GM12875 (cell line): ENCODE data around the gene CLEC1A.

ENCODE experiments used
- H3K4me3 ChIP-seq: one replicate; pipeline ENCODE4 v1.5.1; 2011; ENCODE audit warnings: low read depth, low read length, control low read depth
- TF ChIP-seq, protein P1 (sequence below): IDR thresholded peaks from 2 replicates; pipeline ENCODE4 v1.5.1; 2011; ENCODE audit warnings: low read depth, mild to moderate bottlenecking, control low read depth, inconsistent platforms, low read length, moderate library complexity, borderline replicate concordance; ENCODE audit not compliant: insufficient read depth

The CLEC1A gene

GRCh38 chr12:10121278-10121677 lies 22.5 kb upstream of the CLEC1A start:
- H3K4me3 ChIP-seq: no peak overlapping the region
- TF ChIP-seq, protein P1, sequence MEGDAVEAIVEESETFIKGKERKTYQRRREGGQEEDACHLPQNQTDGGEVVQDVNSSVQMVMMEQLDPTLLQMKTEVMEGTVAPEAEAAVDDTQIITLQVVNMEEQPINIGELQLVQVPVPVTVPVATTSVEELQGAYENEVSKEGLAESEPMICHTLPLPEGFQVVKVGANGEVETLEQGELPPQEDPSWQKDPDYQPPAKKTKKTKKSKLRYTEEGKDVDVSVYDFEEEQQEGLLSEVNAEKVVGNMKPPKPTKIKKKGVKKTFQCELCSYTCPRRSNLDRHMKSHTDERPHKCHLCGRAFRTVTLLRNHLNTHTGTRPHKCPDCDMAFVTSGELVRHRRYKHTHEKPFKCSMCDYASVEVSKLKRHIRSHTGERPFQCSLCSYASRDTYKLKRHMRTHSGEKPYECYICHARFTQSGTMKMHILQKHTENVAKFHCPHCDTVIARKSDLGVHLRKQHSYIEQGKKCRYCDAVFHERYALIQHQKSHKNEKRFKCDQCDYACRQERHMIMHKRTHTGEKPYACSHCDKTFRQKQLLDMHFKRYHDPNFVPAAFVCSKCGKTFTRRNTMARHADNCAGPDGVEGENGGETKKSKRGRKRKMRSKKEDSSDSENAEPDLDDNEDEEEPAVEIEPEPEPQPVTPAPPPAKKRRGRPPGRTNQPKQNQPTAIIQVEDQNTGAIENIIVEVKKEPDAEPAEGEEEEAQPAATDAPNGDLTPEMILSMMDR: no peak

DNA sequence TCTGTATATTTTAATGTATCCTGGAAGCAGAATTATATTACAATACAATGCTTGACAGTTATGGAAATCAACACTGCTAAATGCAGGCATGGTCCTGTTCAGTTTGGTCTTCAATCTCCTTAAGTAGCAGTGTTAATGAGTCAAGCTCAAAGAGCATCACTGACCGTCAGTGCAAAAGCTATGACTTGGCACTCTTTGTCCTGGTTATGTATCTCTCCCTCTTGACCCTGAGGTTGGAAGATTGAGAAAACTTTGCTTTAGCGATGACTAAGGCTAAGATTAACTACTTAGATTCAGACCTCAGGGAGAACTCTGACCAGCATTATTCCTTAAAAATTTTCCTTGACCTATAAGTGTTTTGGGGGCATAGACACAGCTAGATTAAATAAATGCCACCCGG lies 20.3 kb upstream of the CLEC1A start:
- H3K4me3 ChIP-seq: no peak overlapping the region
- TF ChIP-seq, protein P1: no peak

DNA sequence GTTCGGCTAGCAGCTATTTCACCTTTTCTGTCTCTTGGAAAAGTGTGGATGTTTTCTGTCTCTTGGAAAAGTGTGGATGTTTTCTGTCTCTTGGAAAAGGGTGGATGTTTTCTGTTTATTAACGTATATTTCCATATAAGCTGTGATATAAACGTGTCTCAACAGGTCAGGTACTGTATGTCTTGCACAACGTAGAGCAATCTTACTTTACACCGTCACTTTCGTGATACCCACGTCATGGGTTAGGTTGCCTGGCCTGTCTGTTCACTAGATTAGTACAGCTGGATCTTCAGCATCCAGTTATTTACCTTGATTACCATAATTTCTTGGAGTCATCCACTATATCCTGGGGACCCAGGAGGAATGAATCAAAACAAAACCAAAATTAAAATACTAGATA lies 17.1 kb upstream of the CLEC1A start:
- TF ChIP-seq, protein P1: no peak
- no peak overlapping the region for H3K4me3 ChIP-seq

GRCh38 chr12:10115311-10115710 lies 16.5 kb upstream of the CLEC1A start:
- TF ChIP-seq, protein P1: no peak

GRCh38 chr12:10113920-10114319 lies 15.1 kb upstream of the CLEC1A start:
- no peak overlapping the region for H3K4me3 ChIP-seq
- TF ChIP-seq, protein P1: no peak

More at GRCh38 chr12:10115311-10115710, 16.5 kb upstream of the CLEC1A start:
- no peak overlapping the region for H3K4me3 ChIP-seq

- TF ChIP-seq, protein P1: no peak
- no peak overlapping the region for H3K4me3 ChIP-seq
Measured at GRCh38 chr12:10113075-10113474, 14.3 kb upstream of the CLEC1A start.

DNA sequence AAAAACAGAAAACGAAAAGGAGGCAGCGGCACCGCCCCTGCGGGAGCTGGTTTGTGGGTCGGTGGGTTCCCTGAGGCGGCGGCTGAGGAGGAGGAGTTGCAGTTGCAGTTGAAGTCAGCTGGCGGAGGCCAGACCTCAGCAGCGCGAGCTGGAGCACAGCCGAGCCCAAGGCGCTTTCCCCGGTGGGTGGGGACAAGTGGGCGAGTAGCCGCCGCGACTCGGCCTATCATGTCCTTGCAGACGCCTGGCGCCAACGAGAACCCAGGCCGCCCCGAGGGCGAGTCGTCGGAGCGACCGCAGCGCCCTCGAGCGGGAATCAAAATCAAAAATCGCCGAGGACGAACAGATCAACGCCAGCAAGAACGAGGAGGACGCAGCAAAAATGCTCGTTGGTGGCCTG lies 12.7 kb upstream of the CLEC1A start:
- H3K4me3 ChIP-seq: no peak overlapping the region
- TF ChIP-seq, protein P1: no peak
